Measurements from ENCODE around the gene WDFY4.

- no peak for TF ChIP-seq CTCF (conservative IDR thresholded peaks at IDR 0.05; ENCODE audit: low read length)
- no peak for TF ChIP-seq EZH2phosphoT487 (IDR thresholded peaks at IDR 0.05; ENCODE audit: borderline replicate concordance)
These were observed 211.1 kb downstream of the WDFY4 start for GRCh38 chr10:48895803-48896195.
